Activated CD4-positive, CD25-positive, alpha-beta regulatory T cell treated with anti-CD3 and anti-CD28 coated beads, Interleukin-2, amount 50 U/mL, for 72 hours (primary cell): ENCODE data around the gene KCNH4.

ENCODE experiments used
- DNase-seq: peaks from one replicate; pipeline ENCODE4 v3.0.0; 2021

The KCNH4 gene

GRCh38 chr17:42135664-42136653 lies 45.0 kb downstream of the KCNH4 start:
- DNase-seq: no peak

- DNase-seq: no peak
Measured at GRCh38 chr17:42135151-42135550, 45.8 kb downstream of the KCNH4 start.

GRCh38 chr17:42133461-42134041 lies 47.4 kb downstream of the KCNH4 start:
- no peak for DNase-seq

DNA sequence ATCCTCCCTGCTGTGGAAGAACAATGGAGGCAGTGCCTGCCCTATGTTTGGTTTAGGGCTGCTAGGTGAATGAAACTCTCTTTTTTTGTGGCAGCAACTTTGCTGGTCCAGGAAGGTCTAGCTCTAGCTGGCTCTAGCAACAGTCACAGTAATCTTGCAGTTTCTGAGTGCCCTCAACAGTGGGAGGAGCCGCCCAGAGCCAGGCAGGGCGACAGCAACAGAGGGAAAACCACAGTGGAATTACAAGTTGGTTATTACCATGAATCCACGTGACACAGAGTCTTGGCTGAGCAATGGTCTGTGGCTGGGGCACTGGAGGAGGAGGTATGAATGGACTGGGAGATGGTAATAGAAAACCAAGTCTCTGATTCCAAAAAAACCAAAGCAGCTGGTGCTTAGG lies 48.0 kb downstream of the KCNH4 start:
- no peak for DNase-seq

- DNase-seq: no peak
Measured at GRCh38 chr17:42131981-42132432, 48.9 kb downstream of the KCNH4 start.

GRCh38 chr17:42131232-42131631 lies 49.7 kb downstream of the KCNH4 start:
- DNase-seq: no peak

DNA sequence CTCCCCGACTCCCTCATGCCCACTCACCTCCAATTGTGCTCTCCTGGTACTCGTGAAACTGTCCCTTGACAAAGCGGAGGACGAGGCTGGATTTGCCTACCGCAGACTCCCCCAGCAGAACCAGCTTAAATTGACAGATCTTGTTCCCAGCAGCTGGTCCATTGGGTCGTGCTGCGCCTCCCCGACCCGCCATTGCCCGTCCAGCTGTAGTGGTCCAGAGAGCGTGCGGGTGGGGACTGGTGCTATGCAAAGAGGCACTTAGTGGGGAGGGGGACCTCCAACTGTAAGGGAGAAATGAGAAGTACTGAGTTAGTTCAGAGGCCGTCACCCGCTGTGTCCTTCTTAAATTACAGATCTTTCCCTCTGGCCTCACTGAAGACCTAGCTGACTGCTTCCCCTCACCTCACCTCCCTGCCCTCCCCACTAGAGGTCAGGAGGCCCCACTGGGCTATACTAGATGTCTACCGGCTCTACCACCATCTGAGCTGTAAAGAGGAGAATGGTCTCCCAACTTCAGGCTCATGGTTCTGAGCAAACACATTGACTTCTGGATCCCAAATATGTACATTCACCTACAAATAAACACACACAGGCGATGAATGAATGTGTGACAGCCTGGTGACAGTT lies 50.5 kb downstream of the KCNH4 start:
- DNase-seq: no peak

- DNase-seq: no peak
Measured at GRCh38 chr17:42129109-42129837, 51.7 kb downstream of the KCNH4 start.

- no peak for DNase-seq
Measured at GRCh38 chr17:42127414-42127813, 53.5 kb downstream of the KCNH4 start.

DNA sequence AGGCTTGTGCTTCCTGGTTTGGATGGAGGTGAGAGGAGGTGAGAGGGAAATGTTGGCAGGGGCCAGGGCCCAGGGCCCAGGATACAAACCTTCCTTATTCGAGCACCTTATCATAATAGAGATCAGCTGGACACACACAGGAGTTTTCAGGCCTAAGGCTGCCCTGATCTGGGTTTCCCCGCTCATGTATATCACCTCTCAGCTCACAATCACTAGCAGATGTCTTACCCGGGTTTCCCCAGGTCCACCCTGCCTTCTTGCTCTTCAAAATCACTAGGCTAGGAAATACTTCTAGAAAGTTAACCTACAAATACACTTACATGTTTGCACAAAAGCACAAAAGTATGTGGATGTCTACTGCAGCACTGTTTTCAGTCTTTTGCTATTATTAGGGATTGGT lies 54.1 kb downstream of the KCNH4 start:
- no peak for DNase-seq

- DNase-seq: no peak
Measured at GRCh38 chr17:42125565-42125964, 55.4 kb downstream of the KCNH4 start.

DNA sequence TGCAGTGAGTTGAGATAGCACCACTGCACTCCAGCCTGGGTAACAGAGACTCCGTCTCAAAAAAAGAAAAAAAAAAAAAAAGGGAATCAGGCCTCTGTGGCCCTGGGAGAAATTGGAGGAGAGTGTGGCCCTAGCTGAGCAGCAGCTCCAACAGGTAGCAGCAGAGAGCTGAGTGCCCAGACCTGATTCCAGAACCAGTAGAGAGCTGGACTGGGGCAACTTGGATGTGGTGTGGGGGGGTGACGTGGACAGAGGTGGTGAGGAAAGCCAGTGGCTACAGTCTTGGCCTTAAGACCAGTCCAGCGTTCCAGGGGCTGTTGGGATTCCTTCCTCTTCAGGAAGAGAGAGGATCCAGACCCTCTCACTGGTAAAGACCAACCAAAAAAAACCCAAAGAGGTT lies 56.7 kb downstream of the KCNH4 start:
- no peak for DNase-seq

DNA sequence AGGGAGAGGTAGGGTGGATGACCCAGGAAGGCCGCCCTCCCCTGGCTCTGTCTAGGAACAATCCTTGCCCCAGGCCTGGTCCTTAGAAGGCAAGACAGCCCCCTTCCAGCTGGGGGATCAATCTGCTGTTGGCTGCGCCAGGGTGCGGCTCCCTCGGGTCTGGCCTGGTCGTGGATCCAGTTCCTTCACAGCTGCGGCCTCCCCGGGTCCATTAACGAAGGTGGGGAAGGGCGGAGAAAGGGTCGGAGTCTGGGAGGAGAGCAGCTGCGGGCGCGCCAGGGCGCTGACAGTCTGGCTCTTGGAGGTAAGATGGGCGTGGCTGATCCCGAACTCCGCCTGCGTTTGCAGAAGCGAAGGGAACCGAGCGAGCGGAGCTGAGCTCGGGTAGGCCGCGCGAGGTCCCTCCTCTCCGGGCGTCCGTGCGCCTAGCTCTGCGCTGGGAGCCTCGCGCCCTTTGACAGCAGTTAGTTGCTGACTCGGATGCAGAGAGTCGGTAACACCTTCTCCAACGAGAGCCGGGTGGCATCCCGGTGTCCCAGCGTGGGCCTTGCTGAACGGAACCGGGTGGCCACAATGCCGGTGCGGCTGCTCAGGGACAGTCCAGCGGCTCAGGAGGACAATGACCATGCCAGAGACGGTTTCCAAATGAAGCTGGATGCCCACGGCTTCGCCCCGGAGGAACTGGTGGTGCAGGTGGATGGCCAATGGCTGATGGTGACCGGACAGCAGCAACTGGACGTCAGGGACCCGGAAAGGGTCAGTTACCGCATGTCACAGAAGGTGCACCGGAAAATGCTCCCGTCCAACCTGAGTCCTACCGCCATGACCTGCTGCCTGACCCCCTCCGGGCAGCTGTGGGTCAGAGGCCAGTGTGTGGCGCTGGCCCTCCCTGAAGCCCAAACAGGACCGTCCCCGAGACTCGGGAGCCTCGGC lies 58.3 kb downstream of the KCNH4 start, which contains the start of gene HSPB9:
TSS of gene HSPB9 (plus strand) at position 434 of the 933 bp plus-strand sequence. CDS start at position 481, 47 bp downstream.
- no peak for DNase-seq

GRCh38 chr17:42120770-42121769 lies 59.9 kb downstream of the KCNH4 start, which contains the start of gene KAT2A:
Gene KAT2A (minus strand): TSS chr17:42121367. CDS start chr17:42121304, 63 bp downstream.
- DNase-seq: peak; percentile 82

GRCh38 chr17:42120161-42120769 lies 60.7 kb downstream of the KCNH4 start:
- DNase-seq: no peak

DNA sequence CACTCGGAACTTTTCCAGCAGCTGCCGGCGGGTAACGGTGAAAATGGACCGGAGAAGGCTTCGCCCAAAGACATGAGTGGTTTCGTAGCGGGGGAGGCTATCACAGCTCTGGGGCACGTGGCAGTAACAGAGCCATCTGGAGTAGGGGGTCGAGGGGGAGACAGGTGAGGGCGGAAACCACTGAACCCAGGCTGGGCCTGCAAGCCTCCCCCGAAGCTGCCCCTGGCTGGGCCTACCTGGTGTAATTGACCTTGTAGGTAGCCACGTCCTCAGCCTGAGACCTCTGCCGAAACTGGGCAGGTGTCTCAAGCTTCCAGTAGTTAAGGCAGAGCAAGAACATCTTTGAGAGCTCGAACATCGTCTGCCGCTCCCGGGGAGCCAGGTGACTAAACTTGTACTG lies 61.6 kb downstream of the KCNH4 start:
- no peak for DNase-seq

DNA sequence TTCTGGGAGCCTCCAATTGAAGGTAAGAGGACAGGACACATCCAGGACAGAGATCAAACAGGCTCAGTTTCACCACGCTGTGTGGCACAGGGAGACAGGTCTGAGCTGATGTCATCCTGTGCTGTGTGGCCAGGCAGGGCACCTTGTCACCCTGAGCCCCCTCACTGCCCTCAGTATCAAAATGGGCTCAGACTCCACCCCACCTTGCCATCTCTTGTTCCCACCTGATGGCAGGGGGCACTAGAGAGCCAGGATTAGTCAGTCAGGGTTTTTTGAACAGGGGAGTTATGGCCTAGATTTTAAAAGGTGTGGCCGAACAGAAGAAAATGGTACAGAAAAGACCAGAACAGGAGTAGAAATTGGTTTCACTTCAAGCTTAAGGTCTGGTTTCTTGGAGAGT lies 62.4 kb downstream of the KCNH4 start:
- DNase-seq: no peak

DNA sequence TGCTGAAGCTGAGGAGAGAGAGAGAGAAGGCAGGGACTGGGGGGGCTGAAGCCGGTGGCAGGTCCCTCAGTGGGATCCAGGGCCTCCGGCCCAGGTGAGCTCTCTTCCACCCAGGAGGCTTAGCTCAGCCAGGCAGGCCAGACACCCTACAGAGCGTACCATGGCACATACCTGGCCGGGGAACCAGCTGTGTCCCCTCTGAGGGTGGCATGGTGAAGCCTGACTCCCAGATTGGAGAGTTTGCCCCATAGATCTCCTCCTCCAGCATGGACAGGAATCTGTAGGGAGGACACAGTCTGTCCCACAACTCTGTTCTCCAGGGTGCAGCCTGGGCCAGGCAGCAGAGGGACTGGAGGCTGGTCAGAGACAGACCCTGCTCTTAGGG lies 62.8 kb downstream of the KCNH4 start:
- DNase-seq: no peak

DNA sequence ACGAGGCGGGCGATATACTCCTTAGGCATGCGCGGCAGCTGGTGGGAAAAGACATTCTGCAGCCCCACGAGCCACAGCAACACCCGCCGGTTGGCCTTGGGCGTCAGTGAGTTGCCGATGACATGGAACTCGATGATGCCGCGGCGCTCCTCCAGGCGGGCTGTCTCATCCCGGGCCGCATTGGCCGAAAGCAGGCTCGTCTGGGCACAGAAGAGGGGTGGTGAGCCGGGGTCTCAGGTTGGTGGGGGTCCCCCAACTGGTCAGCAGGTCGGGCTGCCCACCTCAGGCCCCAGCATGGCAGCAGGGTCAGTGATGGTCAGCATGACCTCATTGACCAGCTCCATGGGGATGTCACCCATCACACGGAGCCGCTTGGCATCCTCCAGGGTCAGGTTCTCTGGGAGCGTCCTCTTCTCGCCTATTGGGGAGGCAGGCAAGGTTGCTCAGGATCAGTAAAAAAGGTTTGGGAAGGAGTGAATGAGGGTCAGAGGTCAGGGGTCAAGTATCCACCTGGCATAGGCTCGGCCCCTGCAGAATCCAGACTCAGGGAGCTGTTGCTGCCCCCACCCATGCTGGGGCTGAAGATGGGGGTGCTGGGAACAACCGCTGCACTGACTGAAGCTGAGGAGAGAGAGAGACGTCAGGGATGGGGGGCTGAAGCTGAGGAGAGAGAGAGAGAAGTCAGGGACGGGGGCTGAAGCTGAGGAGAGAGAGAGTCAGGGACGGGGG lies 63.4 kb downstream of the KCNH4 start:
- DNase-seq: no peak
